Activated CD4-positive, alpha-beta T cell treated with anti-CD3 and anti-CD28 coated beads, Interleukin-2, amount 50 U/mL, for 1 hour (primary cell): ENCODE data around the gene ARHGEF37.
"Not testable (repeated sequence)": the region's sequence is repeated elsewhere in the genome, so short reads cannot be mapped to it uniquely, and the experiment has no call there.

ENCODE experiments used
- DNase-seq: peaks from one replicate; pipeline ENCODE4 v3.0.0-alpha.2; 2020

ARHGEF37 gene

GRCh38 chr5:149581192-149581861 is at the start of gene ARHGEF37:
Gene ARHGEF37, plus strand, starts transcription at chr5:149581498. Its CDS starts 16,272 bp downstream, at chr5:149597770.
- peak; percentile 44 for DNase-seq

- DNase-seq = no peak
Measured at GRCh38 chr5:149532413-149532812, 48.9 kb upstream of the ARHGEF37 start.

GRCh38 chr5:149535787-149536186 is 45.5 kb upstream of the ARHGEF37 start:
- DNase-seq = not testable (repeated sequence)

- DNase-seq = no peak
Measured at GRCh38 chr5:149537374-149537975, 43.8 kb upstream of the ARHGEF37 start.

- DNase-seq = no peak
Measured at GRCh38 chr5:149540089-149540488, 41.2 kb upstream of the ARHGEF37 start.

- DNase-seq = no peak
Measured at GRCh38 chr5:149541893-149542292, 39.4 kb upstream of the ARHGEF37 start.

- no peak for DNase-seq
Measured at GRCh38 chr5:149543361-149544027, 37.8 kb upstream of the ARHGEF37 start.

- no peak for DNase-seq
Measured at GRCh38 chr5:149544028-149544420, 37.3 kb upstream of the ARHGEF37 start.

- DNase-seq = no peak
Measured at GRCh38 chr5:149545327-149545726, 36.0 kb upstream of the ARHGEF37 start.

GRCh38 chr5:149546974-149547373 is 34.3 kb upstream of the ARHGEF37 start:
- DNase-seq = no peak

- peak; percentile 23 for DNase-seq
Measured at GRCh38 chr5:149549461-149550267, 31.6 kb upstream of the ARHGEF37 start.

GRCh38 chr5:149550268-149550583 is 31.1 kb upstream of the ARHGEF37 start:
- DNase-seq = no peak

GRCh38 chr5:149550594-149551226 is 30.6 kb upstream of the ARHGEF37 start:
- DNase-seq = peak; percentile 12

GRCh38 chr5:149551227-149552037 is 29.9 kb upstream of the ARHGEF37 start, which contains the start of gene CSNK1A1:
Gene CSNK1A1, minus strand, starts transcription at chr5:149551439. Its CDS starts 475 bp downstream, at chr5:149550964.
- peak; percentile 98 for DNase-seq

GRCh38 chr5:149552038-149552494 is 29.2 kb upstream of the ARHGEF37 start:
- no peak for DNase-seq

GRCh38 chr5:149552553-149553160 is 28.6 kb upstream of the ARHGEF37 start:
- DNase-seq = no peak

GRCh38 chr5:149559706-149560105 is 21.6 kb upstream of the ARHGEF37 start:
- no peak for DNase-seq

- no peak for DNase-seq
Measured at GRCh38 chr5:149561848-149562247, 19.4 kb upstream of the ARHGEF37 start.

- no peak for DNase-seq
Measured at GRCh38 chr5:149563466-149563865, 17.8 kb upstream of the ARHGEF37 start.

GRCh38 chr5:149564542-149565140 is 16.7 kb upstream of the ARHGEF37 start:
- DNase-seq = peak; percentile 13

GRCh38 chr5:149567226-149567625 is 14.1 kb upstream of the ARHGEF37 start:
- no peak for DNase-seq
